Transverse colon (tissue), 4 donors: ENCODE measurements around the gene GINS3. TPM values are rescaled to one million over a fixed set of nuclear protein-coding genes. Genes with fewer than 3 reads are reported as not detected.

Source experiments
- DNase-seq: peaks from one replicate; pipeline ENCODE4 v3.0.0-alpha.2; 2019
- H3K27ac ChIP-seq, 4 donors: fragments of 200-600 bp; sonication (generic); 2 replicates each; pipeline ENCODE4 v1.5.1; 2016 to 2018; ENCODE audit warnings: inconsistent platforms in 4 of 4
- H3K27me3 ChIP-seq: fragments of 200-600 bp; sonication (generic); 2 replicates; pipeline ENCODE4 v1.5.1; 2017; ENCODE audit warnings: inconsistent platforms
- H3K36me3 ChIP-seq, 4 donors: fragments of 200-600 bp; sonication (generic); 2 replicates each; pipeline ENCODE4 v1.5.1; 2017 to 2019; ENCODE audit warnings: inconsistent platforms in 4 of 4
- H3K4me1 ChIP-seq, 4 donors: fragments of 200-600 bp; sonication (generic); 2 replicates each; pipeline ENCODE4 v1.5.1; 2017 to 2020; ENCODE audit warnings: inconsistent platforms in 4 of 4
- H3K4me3 ChIP-seq, 4 donors: fragments of 200-600 bp; sonication (generic); 1 replicate in 1 of 4; 2 replicates in 3 of 4; pipeline versions ENCODE4 v1.5.1 to v1.6.1; 2017 to 2019; ENCODE audit warnings: inconsistent platforms in 4 of 4
- H3K9me3 ChIP-seq, 2 donors: fragments of 200-600 bp; sonication (generic); 2 replicates each; pipeline ENCODE4 v1.5.1; 2017 to 2019; ENCODE audit warnings: inconsistent platforms in 2 of 2
- EP300 ChIP-seq: sonication (generic); formaldehyde crosslinking; IDR thresholded peaks from one replicate; pipeline ENCODE4 v1.6.1; 2017; ENCODE audit warnings: antibody characterized with exemption, low read depth
- POLR2A ChIP-seq: fragments of 450-650 bp; IDR thresholded peaks from one replicate; pipeline ENCODE4 v1.6.1; 2016; ENCODE audit warnings: antibody characterized with exemption, mild to moderate bottlenecking, moderate library complexity
- POLR2AphosphoS5 ChIP-seq, 3 donors: sonication (generic); formaldehyde crosslinking; IDR thresholded peaks; one replicate each; pipeline ENCODE4 v1.6.1; 2016; ENCODE audit warnings: antibody characterized with exemption in 3 of 3
- WGBS, 2 donors: methylation state at CpG; one replicate each; pipeline ENCODE4 v1.1.5; 2018; ENCODE audit warnings: low coverage in 1 of 2; 5-methylcytosine and 5-hydroxymethylcytosine counted together
- in situ Hi-C, 4 donors: fragments of 200-750 bp; cut with MboI; loops; one replicate each; pipeline versions ENCODE4 v1.15.0 to v1.15.1; 2017; ENCODE audit warnings: low sequenced_read_pairs in 3 of 4, low pct_ligation_motif_present in 1 of 4, low pct_unique_long_range_greater_than_20kb in 1 of 4
- intact Hi-C: fragments of 100-400 bp; cut with DNase I; formaldehyde crosslinking; loops from one replicate; pipeline ENCODE4 v1.15.1; 2023; ENCODE audit warnings: low total_unique reads
- total RNA-seq, 4 donors: library from RNA; depleted of rRNA; stranded (reverse); fragments of >200 nt; gene quantifications; one replicate each; pipeline ENCODE4 v1.1.0, GENCODE V29; 2016
- TF ChIP-seq, protein P1 (sequence below), 5 experiments: fragments of 200-600 bp in 3 of 5; fragments of 450-650 bp in 2 of 5; sonication (generic) in 3 of 5; IDR thresholded peaks; 1 replicate in 2 of 5; 2 replicates in 3 of 5; pipeline ENCODE4 v1.5.1; 2016 to 2017; ENCODE audit warnings: antibody characterized with exemption in 5 of 5, inconsistent platforms in 3 of 5, mild to moderate bottlenecking in 2 of 5, moderate library complexity in 1 of 5

Gene GINS3
- total RNA-seq, 4 donors from 2014 or later: 1.6 to 3.3 TPM; not detected in 2

DNA sequence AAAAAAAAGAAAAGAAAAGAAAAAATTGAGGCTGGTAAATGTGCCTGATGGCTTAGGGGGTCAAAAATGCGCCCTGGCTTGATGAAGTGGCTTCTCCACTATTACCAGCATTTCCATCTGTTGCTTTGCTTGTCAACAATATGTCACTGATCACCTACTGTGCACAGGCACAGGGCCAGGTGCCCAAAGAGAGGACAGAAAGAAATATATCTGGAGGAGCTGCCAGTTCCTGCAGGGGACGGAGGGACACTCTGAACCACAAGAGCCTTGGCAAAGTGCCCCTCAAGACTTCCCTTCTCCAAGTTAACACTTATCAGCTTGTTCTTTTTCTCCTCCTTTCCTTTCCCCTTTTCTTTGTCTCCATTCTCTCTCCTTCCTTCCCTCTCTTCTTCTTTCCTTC is 34.7 kb downstream of the GINS3 start:
- H3K36me3 ChIP-seq: no peaks in the 10 kb centered on the region
- 58 to 60% methylated on average over 2 of the region's 2 CpGs for WGBS, 2 donors
- DNase-seq: no peak
- H3K4me1 ChIP-seq: no peaks in the 10 kb centered on the region
- in situ Hi-C loops: no loop called here
- H3K9me3 ChIP-seq: no peaks in the 10 kb centered on the region
- peaks cover 9% of the 10 kb centered on the region for H3K27me3 ChIP-seq
- no peak for TF ChIP-seq EP300
- intact Hi-C loops: no loop called here
- no peak overlapping the region for H3K4me3 ChIP-seq
- H3K27ac ChIP-seq: no peak overlapping the region

DNA sequence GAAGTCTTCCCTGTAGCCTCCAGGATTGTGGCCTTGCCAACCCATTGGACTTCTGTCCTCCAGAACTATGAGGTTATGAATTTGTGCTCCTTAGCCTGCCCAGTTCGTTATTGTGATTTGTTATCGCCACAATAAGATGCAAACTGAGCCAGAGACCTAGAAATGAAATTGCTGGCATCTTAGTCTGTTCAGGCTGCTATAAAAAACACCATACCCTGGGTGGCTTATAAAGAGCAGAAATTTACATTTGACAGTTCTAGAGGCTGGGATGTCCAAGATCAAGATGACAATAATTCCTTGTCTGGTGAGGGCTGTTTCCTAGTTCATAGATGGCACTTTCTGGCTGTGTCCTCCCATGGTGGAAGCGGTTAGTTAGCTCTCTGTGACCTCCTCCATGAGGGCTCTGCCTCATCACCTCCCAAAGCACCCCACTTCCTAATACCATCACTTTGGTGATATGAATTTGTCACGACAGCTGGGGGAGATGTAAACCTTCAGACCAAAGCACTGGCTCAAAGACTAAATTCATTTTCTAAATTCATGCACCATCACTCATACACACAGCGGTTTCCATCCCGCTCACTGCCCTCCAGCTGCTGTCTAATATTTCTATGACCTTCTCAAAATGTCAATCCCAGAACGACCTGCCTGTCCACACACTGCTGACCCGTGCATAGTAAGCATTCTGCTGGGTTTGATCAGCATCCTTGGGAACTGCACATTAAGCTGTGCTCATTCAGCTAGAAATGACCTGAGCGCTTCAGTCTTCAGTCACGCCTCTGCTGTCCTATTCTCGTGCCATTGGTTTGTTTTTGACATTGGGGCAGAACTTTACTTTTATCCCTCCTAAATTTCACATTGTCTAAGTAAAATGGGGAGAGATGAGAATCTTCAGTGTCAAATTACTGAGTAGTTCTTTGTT is 36.6 kb downstream of the GINS3 start:
- Histone ChIP-seq H3K4me3 (no peak overlapping the region), H3K27ac (no peak overlapping the region), H3K27me3 (no peaks in the 10 kb centered on the region), H3K4me1 (no peaks in the 10 kb centered on the region), H3K36me3 (no peaks in the 10 kb centered on the region), H3K9me3 (no peaks in the 10 kb centered on the region)
- intact Hi-C loops (no loop called here), in situ Hi-C loops (no loop called here)
- TF ChIP-seq POLR2A (no peak), POLR2AphosphoS5 (IDR thresholded peaks at IDR 0.05) (no peak)
- 58 to 76% methylated on average over 7 to 11 of the region's 11 CpGs for WGBS, 2 donors
- DNase-seq: no peak

DNA sequence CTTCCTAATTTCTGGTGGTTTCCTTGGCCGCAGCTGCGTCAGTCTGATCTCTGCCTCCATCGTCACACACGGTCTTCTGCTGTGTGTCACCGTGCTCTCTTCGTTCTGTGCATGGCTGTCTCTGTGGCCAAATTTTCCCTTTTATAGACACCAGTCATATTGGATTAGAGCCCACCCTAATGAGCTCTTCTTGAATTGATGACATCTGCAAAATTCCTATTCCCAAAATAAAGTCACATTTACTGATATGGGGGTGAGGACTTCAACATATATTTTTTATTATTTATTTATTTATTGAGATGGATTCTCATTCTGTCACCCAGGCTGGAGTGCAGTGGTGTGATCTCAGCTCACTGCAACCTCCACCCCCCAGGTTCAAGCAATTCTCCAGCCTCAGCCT is 38.4 kb downstream of the GINS3 start:
- H3K9me3 ChIP-seq: no peaks in the 10 kb centered on the region
- H3K4me3 ChIP-seq: no peak overlapping the region
- no peaks in the 10 kb centered on the region for H3K36me3 ChIP-seq
- no peaks in the 10 kb centered on the region for H3K27me3 ChIP-seq
- H3K4me1 ChIP-seq: no peaks in the 10 kb centered on the region
- no peak for DNase-seq
- TF ChIP-seq POLR2AphosphoS5 (IDR thresholded peaks at IDR 0.05): no peak
- TF ChIP-seq EP300: no peak
- no peak for TF ChIP-seq POLR2A
- TF ChIP-seq, protein P1, sequence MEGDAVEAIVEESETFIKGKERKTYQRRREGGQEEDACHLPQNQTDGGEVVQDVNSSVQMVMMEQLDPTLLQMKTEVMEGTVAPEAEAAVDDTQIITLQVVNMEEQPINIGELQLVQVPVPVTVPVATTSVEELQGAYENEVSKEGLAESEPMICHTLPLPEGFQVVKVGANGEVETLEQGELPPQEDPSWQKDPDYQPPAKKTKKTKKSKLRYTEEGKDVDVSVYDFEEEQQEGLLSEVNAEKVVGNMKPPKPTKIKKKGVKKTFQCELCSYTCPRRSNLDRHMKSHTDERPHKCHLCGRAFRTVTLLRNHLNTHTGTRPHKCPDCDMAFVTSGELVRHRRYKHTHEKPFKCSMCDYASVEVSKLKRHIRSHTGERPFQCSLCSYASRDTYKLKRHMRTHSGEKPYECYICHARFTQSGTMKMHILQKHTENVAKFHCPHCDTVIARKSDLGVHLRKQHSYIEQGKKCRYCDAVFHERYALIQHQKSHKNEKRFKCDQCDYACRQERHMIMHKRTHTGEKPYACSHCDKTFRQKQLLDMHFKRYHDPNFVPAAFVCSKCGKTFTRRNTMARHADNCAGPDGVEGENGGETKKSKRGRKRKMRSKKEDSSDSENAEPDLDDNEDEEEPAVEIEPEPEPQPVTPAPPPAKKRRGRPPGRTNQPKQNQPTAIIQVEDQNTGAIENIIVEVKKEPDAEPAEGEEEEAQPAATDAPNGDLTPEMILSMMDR (IDR thresholded peaks at IDR 0.05): no peak
- H3K27ac ChIP-seq: no peak overlapping the region
- 96% methylated on average over 6 of the region's 6 CpGs; no CpG with 5 or more reads in 1 of the 2 donors for WGBS, 2 donors
- in situ Hi-C loops: no loop called here
- intact Hi-C loops: no loop called here

DNA sequence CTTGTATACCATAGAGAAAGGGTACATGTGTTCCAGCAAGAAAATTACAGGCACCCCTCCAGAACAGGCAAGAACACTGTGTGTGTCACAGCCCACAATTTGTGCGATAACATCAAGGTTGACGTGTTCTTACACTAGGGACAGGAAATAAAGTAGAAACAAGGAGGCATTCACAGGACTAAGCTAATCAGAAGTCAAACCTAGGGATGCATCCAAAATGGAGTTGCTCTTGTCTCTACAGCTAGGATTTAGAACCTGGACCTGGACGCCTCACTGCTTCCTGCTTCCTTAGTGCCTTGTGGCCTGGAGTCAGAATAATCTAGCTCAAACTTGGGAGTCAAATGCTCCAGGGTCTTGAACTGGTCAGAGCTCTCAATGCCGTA is 41.3 kb downstream of the GINS3 start:
- Histone ChIP-seq H3K27ac (no peak overlapping the region), H3K9me3 (no peaks in the 10 kb centered on the region), H3K4me3 (no peak overlapping the region), H3K27me3 (no peaks in the 10 kb centered on the region), H3K4me1 (no peaks in the 10 kb centered on the region), H3K36me3 (no peaks in the 10 kb centered on the region)
- TF ChIP-seq, protein P1 (IDR thresholded peaks at IDR 0.05): no peak
- DNase-seq: no peak
- 91% methylated on average over 4 of the region's 4 CpGs; no CpG with 5 or more reads in 1 of the 2 donors for WGBS, 2 donors
- in situ Hi-C loops: no loop called here
- intact Hi-C loops: no loop called here

DNA sequence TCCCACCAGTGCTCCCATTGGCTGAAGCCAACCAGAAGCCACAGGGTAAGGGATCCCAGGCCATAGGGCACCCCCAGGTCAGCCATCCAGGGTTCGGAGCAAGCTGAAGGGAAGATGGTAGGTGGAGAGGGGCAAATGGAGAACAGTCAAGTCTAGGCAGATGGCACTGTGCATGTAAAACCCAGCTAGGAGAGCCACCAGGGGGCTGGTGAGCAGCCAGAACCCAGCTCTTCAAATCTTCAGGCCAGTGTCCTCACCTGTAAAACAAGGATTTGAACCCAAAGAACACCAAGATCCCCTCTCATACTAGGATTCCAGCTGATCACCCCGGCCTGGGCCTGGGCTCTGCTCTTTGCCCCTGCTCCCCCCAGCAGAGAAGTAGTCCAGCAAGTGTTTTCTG is 43.5 kb downstream of the GINS3 start:
- no peaks in the 10 kb centered on the region for H3K27me3 ChIP-seq
- H3K9me3 ChIP-seq: no peaks in the 10 kb centered on the region
- H3K27ac ChIP-seq: no peak overlapping the region
- no peak for DNase-seq
- H3K4me3 ChIP-seq: no peak overlapping the region
- in situ Hi-C loops: no loop called here
- WGBS, 2 donors: 78% methylated on average over 2 of the region's 2 CpGs; no CpG with 5 or more reads in 1 of the 2 donors
- TF ChIP-seq POLR2A (no peak), EP300 (no peak), POLR2AphosphoS5 (IDR thresholded peaks at IDR 0.05) (no peak)
- TF ChIP-seq, protein P1 (IDR thresholded peaks at IDR 0.05): no peak
- H3K4me1 ChIP-seq: no peaks in the 10 kb centered on the region
- no peaks in the 10 kb centered on the region for H3K36me3 ChIP-seq
- intact Hi-C loops: no loop called here
